GM23338 (cell line): ENCODE data around the gene GRID1. TPM values are rescaled to one million over a fixed set of nuclear protein-coding genes. Genes with fewer than 3 reads are reported as not detected.

Source experiments
- ATAC-seq: fragments of 200-7000 bp; cut with Tn5 transposase; 3 replicates; pipeline ENCODE4 v1.9.1; 2020
- DNase-seq: peaks from one replicate; pipeline ENCODE4 v3.0.0-alpha.2; 2015; ENCODE audit warnings: low spot score
- H2AFZ ChIP-seq: fragments of 200-600 bp; sonication (generic); 2 replicates; pipeline ENCODE4 v1.8.0; 2016; ENCODE audit warnings: antibody characterized with exemption, mild to moderate bottlenecking, moderate library complexity
- H3F3A ChIP-seq: fragments of 200-600 bp; sonication (generic); replicated peaks from 2 replicates; pipeline ENCODE4 v1.8.0; 2017; ENCODE audit warnings: antibody characterized with exemption, mixed run types, low read depth
- H3K27ac ChIP-seq: fragments of 200-600 bp; sonication (generic); 2 replicates; pipeline ENCODE4 v1.6.1; 2016; ENCODE audit warnings: low read depth
- H3K27me3 ChIP-seq: fragments of 200-600 bp; sonication (generic); 2 replicates; pipeline ENCODE4 v1.8.0; 2016; ENCODE audit warnings: mild to moderate bottlenecking, mixed run types, moderate library complexity; ENCODE audit not compliant: insufficient read depth
- H3K36me3 ChIP-seq: fragments of 200-600 bp; sonication (generic); 2 replicates; pipeline ENCODE4 v1.8.0; 2016; ENCODE audit warnings: mild to moderate bottlenecking; ENCODE audit not compliant: insufficient read depth
- H3K4me1 ChIP-seq: fragments of 200-600 bp; sonication (generic); 2 replicates; pipeline ENCODE4 v1.8.0; 2016; ENCODE audit warnings: mild to moderate bottlenecking, moderate library complexity; ENCODE audit not compliant: insufficient read depth
- H3K4me2 ChIP-seq: fragments of 200-600 bp; sonication (generic); 2 replicates; pipeline ENCODE4 v1.7.1; 2017; ENCODE audit warnings: mixed run types
- H3K4me3 ChIP-seq: fragments of 200-600 bp; sonication (generic); 2 replicates; pipeline ENCODE4 v1.6.1; 2016; ENCODE audit warnings: mixed run types
- H3K79me2 ChIP-seq: fragments of 200-600 bp; sonication (generic); replicated peaks from 2 replicates; pipeline ENCODE4 v1.8.0; 2017; ENCODE audit warnings: mild to moderate bottlenecking; ENCODE audit not compliant: insufficient read depth
- H3K9me2 ChIP-seq: fragments of 200-600 bp; sonication (generic); 2 replicates; pipeline ENCODE4 v1.8.0; 2017; ENCODE audit not compliant: insufficient read depth
- H4K20me1 ChIP-seq: fragments of 200-600 bp; sonication (generic); replicated peaks from 2 replicates; pipeline ENCODE4 v1.8.0; 2017; ENCODE audit warnings: mild to moderate bottlenecking; ENCODE audit not compliant: insufficient read depth
- H3K27ac Mint-ChIP-seq: 2 replicates; pipeline ENCODE4 v1.8.0; 2020; ENCODE audit warnings: inconsistent platforms, mild to moderate bottlenecking, moderate library complexity, mixed read lengths
- H3K27me3 Mint-ChIP-seq: 3 replicates; pipeline ENCODE4 v1.8.0; 2022; ENCODE audit warnings: low read depth, mild to moderate bottlenecking, moderate library complexity, mixed read lengths, inconsistent platforms; ENCODE audit not compliant: insufficient read depth, poor library complexity
- H3K36me3 Mint-ChIP-seq: 3 replicates; pipeline ENCODE4 v1.8.0; 2021; ENCODE audit warnings: low read depth, mild to moderate bottlenecking, inconsistent platforms, moderate library complexity, mixed read lengths
- H3K4me1 Mint-ChIP-seq: 3 replicates; pipeline ENCODE4 v1.8.0; 2020; ENCODE audit warnings: mild to moderate bottlenecking, inconsistent platforms, mixed read lengths
- H3K4me3 Mint-ChIP-seq: 3 replicates; pipeline ENCODE4 v1.8.0; 2021; ENCODE audit warnings: moderate library complexity, mild to moderate bottlenecking, inconsistent platforms, mixed read lengths
- H3K9me3 Mint-ChIP-seq: 3 replicates; pipeline ENCODE4 v1.8.0; 2020; ENCODE audit warnings: moderate library complexity, mild to moderate bottlenecking, inconsistent platforms, mixed read lengths
- CREB1 ChIP-seq: fragments of 250-450 bp; sonication (Bioruptor Pico); IDR thresholded peaks from 2 replicates; pipeline ENCODE4 v1.5.0; 2020; ENCODE audit warnings: low read depth, mild to moderate bottlenecking, moderate library complexity
- ETS1 ChIP-seq: IDR thresholded peaks from 2 replicates; pipeline ENCODE4 v1.6.1; 2016; ENCODE audit warnings: antibody characterized with exemption
- EZH2 ChIP-seq: fragments of 200-600 bp; sonication (generic); IDR thresholded peaks from one replicate; pipeline ENCODE4 v1.8.0; 2017; ENCODE audit warnings: antibody characterized with exemption, mild to moderate bottlenecking, low read depth; ENCODE audit not compliant: unreplicated experiment
- EZH2phosphoT487 ChIP-seq: fragments of 200-600 bp; sonication (generic); IDR thresholded peaks from one replicate; pipeline ENCODE4 v1.8.1; 2018; ENCODE audit warnings: antibody characterized with exemption; ENCODE audit not compliant: unreplicated experiment
- JUNB ChIP-seq: IDR thresholded peaks from one replicate; pipeline ENCODE4 v1.6.1; 2016; ENCODE audit warnings: antibody characterized with exemption; ENCODE audit not compliant: unreplicated experiment
- NANOG ChIP-seq: IDR thresholded peaks from 2 replicates; pipeline ENCODE4 v1.6.1; 2016; ENCODE audit warnings: antibody characterized with exemption, borderline replicate concordance
- POLR2AphosphoS5 ChIP-seq: IDR thresholded peaks from 2 replicates; pipeline ENCODE4 v1.6.1; 2016; ENCODE audit warnings: antibody characterized with exemption, low read depth
- STAT1 ChIP-seq: IDR thresholded peaks from one replicate; pipeline ENCODE4 v1.6.1; 2016; ENCODE audit warnings: antibody characterized with exemption; ENCODE audit not compliant: unreplicated experiment
- ZNF114 ChIP-seq: fragments of 250-450 bp; sonication (Bioruptor Pico); IDR thresholded peaks from 2 replicates; pipeline ENCODE4 v1.5.0; 2020; ENCODE audit warnings: mild to moderate bottlenecking, moderate library complexity
- ZNF331 ChIP-seq: fragments of 250-450 bp; sonication (Bioruptor Pico); IDR thresholded peaks from 2 replicates; pipeline ENCODE4 v1.5.0; 2020; ENCODE audit warnings: low read depth, mild to moderate bottlenecking, moderate library complexity
- ZNF462 ChIP-seq: fragments of 250-450 bp; sonication (Bioruptor Pico); IDR thresholded peaks from 2 replicates; pipeline ENCODE4 v1.5.0; 2020; ENCODE audit warnings: mild to moderate bottlenecking, moderate library complexity
- polyA plus RNA-seq: library from polyadenylated mRNA; unstranded; fragments of >200 nt; fragmentation: Nextera tagmentation; extraction: Ambion mirVana; gene quantifications from 2 replicates; pipeline ENCODE4 v1.2.1, GENCODE V29; 2016
- total RNA-seq: library from RNA; depleted of rRNA; stranded (reverse); fragments of >200 nt; shearing (Covaris generic); gene quantifications from 2 replicates; pipeline ENCODE4 v1.2.3, GENCODE V29; 2014
- TF ChIP-seq, protein P1 (sequence below): IDR thresholded peaks from one replicate; pipeline ENCODE4 v1.6.1; 2018; ENCODE audit warnings: antibody characterized with exemption; ENCODE audit not compliant: unreplicated experiment
- TF ChIP-seq, protein P2 (sequence below), 2 experiments: fragments of 200-600 bp in 1 of 2; sonication (generic) in 1 of 2; conservative IDR thresholded peaks; 2 replicates each; pipeline versions ENCODE4 v1.5.1 to v1.6.1; 2016 to 2017; ENCODE audit warnings: antibody characterized with exemption in 2 of 2, low read depth in 2 of 2, mild to moderate bottlenecking in 2 of 2, moderate library complexity in 1 of 2

The GRID1 gene
- total and polyA plus RNA-seq, 2 experiments from 2014 or later: 0.14 to 0.15 TPM

GRCh38 chr10:86023931-86024280, 342.7 kb downstream of the GRID1 start:
- ATAC-seq (no peak), DNase-seq (no peak)
- Histone ChIP-seq H3K4me2 (no peak overlapping the region), H2AFZ (no peak overlapping the region), H3K27me3 (no peaks in the 10 kb centered on the region), H3K9me2 (no peaks in the 10 kb centered on the region), H3K36me3 (no peaks in the 10 kb centered on the region), H3K4me3 (no peak overlapping the region), H3K4me1 (no peaks in the 10 kb centered on the region), H3K27ac (no peak overlapping the region), H4K20me1 (no peaks in the 10 kb centered on the region), H3K79me2 (no peaks in the 10 kb centered on the region), H3F3A (no peaks in the 10 kb centered on the region)
- Mint-ChIP-seq H3K9me3 (peaks cover 90% of the 10 kb centered on the region), H3K4me3 (no peak overlapping the region), H3K27ac (no peak overlapping the region), H3K27me3 (peaks cover 1% of the 10 kb centered on the region), H3K36me3 (peaks cover 9% of the 10 kb centered on the region), H3K4me1 (no peaks in the 10 kb centered on the region)
- TF ChIP-seq JUNB: no peak
- TF ChIP-seq ZNF114 (CRISPR knock-in tag): no peak
- no peak for TF ChIP-seq CREB1 (CRISPR knock-in tag)
- TF ChIP-seq ZNF462: no peak
- no peak for TF ChIP-seq POLR2AphosphoS5
- TF ChIP-seq STAT1: no peak
- TF ChIP-seq ETS1: no peak
- TF ChIP-seq, protein P1, sequence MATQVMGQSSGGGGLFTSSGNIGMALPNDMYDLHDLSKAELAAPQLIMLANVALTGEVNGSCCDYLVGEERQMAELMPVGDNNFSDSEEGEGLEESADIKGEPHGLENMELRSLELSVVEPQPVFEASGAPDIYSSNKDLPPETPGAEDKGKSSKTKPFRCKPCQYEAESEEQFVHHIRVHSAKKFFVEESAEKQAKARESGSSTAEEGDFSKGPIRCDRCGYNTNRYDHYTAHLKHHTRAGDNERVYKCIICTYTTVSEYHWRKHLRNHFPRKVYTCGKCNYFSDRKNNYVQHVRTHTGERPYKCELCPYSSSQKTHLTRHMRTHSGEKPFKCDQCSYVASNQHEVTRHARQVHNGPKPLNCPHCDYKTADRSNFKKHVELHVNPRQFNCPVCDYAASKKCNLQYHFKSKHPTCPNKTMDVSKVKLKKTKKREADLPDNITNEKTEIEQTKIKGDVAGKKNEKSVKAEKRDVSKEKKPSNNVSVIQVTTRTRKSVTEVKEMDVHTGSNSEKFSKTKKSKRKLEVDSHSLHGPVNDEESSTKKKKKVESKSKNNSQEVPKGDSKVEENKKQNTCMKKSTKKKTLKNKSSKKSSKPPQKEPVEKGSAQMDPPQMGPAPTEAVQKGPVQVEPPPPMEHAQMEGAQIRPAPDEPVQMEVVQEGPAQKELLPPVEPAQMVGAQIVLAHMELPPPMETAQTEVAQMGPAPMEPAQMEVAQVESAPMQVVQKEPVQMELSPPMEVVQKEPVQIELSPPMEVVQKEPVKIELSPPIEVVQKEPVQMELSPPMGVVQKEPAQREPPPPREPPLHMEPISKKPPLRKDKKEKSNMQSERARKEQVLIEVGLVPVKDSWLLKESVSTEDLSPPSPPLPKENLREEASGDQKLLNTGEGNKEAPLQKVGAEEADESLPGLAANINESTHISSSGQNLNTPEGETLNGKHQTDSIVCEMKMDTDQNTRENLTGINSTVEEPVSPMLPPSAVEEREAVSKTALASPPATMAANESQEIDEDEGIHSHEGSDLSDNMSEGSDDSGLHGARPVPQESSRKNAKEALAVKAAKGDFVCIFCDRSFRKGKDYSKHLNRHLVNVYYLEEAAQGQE: no peak
- TF ChIP-seq EZH2: no peak
- TF ChIP-seq EZH2phosphoT487: no peak
- TF ChIP-seq, protein P2, sequence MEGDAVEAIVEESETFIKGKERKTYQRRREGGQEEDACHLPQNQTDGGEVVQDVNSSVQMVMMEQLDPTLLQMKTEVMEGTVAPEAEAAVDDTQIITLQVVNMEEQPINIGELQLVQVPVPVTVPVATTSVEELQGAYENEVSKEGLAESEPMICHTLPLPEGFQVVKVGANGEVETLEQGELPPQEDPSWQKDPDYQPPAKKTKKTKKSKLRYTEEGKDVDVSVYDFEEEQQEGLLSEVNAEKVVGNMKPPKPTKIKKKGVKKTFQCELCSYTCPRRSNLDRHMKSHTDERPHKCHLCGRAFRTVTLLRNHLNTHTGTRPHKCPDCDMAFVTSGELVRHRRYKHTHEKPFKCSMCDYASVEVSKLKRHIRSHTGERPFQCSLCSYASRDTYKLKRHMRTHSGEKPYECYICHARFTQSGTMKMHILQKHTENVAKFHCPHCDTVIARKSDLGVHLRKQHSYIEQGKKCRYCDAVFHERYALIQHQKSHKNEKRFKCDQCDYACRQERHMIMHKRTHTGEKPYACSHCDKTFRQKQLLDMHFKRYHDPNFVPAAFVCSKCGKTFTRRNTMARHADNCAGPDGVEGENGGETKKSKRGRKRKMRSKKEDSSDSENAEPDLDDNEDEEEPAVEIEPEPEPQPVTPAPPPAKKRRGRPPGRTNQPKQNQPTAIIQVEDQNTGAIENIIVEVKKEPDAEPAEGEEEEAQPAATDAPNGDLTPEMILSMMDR (conservative IDR thresholded peaks at IDR 0.05; ENCODE audit: low read depth in 2 of 2): no peak
- TF ChIP-seq NANOG: no peak
- no peak for TF ChIP-seq ZNF331 (CRISPR knock-in tag)
